ENCODE results near the gene DEPP1.
"Not testable (repeated sequence)": the region's sequence is repeated elsewhere in the genome, so short reads cannot be mapped to it uniquely, and the experiment has no call there.

DEPP1 gene

GRCh38 chr10:44978570-44979280 lies at the start of gene DEPP1:
Gene DEPP1, minus strand, starts transcription at chr10:44978809. Its CDS starts 779 bp downstream, at chr10:44978030.
- no peak for ATAC-seq

GRCh38 chr10:45023426-45023825 lies 44.8 kb upstream of the DEPP1 start:
- ATAC-seq: no peak

GRCh38 chr10:45015590-45015989 lies 37.0 kb upstream of the DEPP1 start:
- ATAC-seq: no peak

- not testable (repeated sequence) for ATAC-seq
Measured at GRCh38 chr10:45014557-45014956, 35.9 kb upstream of the DEPP1 start.

GRCh38 chr10:45008524-45009161 lies 30.0 kb upstream of the DEPP1 start:
- peak in 1 of 2 donors; percentile 7 for ATAC-seq

GRCh38 chr10:45006276-45007030 lies 27.8 kb upstream of the DEPP1 start:
- ATAC-seq: no peak

- ATAC-seq: no peak
Measured at GRCh38 chr10:45005284-45005683, 26.7 kb upstream of the DEPP1 start.

GRCh38 chr10:45004661-45005060 lies 26.1 kb upstream of the DEPP1 start:
- no peak for ATAC-seq

- no peak for ATAC-seq
Measured at GRCh38 chr10:45003432-45004000, 24.9 kb upstream of the DEPP1 start.

- peak; percentile 60 to 68 for ATAC-seq
Measured at GRCh38 chr10:45001381-45002148, 23.0 kb upstream of the DEPP1 start.

GRCh38 chr10:45000752-45001380 lies 22.3 kb upstream of the DEPP1 start, which contains the start of gene ZNF22:
Gene ZNF22, plus strand, starts transcription at chr10:45000923. Its CDS starts 2,446 bp downstream, at chr10:45003369.
- peak; percentile 76 to 85 for ATAC-seq

GRCh38 chr10:45000138-45000751 lies 21.6 kb upstream of the DEPP1 start:
- no peak for ATAC-seq

GRCh38 chr10:44998146-44998631 lies 19.6 kb upstream of the DEPP1 start:
- ATAC-seq: no peak

GRCh38 chr10:44997105-44997748 lies 18.6 kb upstream of the DEPP1 start:
- no peak for ATAC-seq

- no peak for ATAC-seq
Measured at GRCh38 chr10:44995914-44996669, 17.5 kb upstream of the DEPP1 start.

GRCh38 chr10:44995581-44995913 lies 16.9 kb upstream of the DEPP1 start:
- no peak for ATAC-seq

GRCh38 chr10:44994752-44995530 lies 16.3 kb upstream of the DEPP1 start:
- ATAC-seq: no peak

- ATAC-seq: no peak
Measured at GRCh38 chr10:44993922-44994751, 15.5 kb upstream of the DEPP1 start.
